Keratinocyte (primary cell): Measurements from ENCODE around the gene ADGRL3. TPM values are rescaled to one million over a fixed set of nuclear protein-coding genes. Genes with fewer than 3 reads are reported as not detected.

ENCODE experiments used
- DNase-seq: peaks from one replicate; pipeline ENCODE4 v3.0.0-alpha.2; 2011; ENCODE audit warnings: low read depth, missing footprints, low spot score
- FAIRE-seq: peaks from 2 replicates; lab custom pipeline; 2011; peaks lifted over from hg19 to GRCh38; lab: Jason Lieb, UNC
- H2AFZ ChIP-seq: 2 replicates; pipeline ENCODE4 v1.6.0; 2012; ENCODE audit warnings: low read length, control low read depth, inconsistent platforms; ENCODE audit not compliant: control insufficient read depth
- H3K27ac ChIP-seq: 2 replicates; pipeline ENCODE4 v1.5.1; 2011; ENCODE audit warnings: low read length; ENCODE audit not compliant: control insufficient read depth, insufficient read depth
- H3K27me3 ChIP-seq: 3 replicates; pipeline ENCODE4 v1.6.0; 2011; ENCODE audit warnings: low read length; ENCODE audit not compliant: control insufficient read depth, insufficient read depth; ENCODE audit errors: extremely low read depth
- H3K36me3 ChIP-seq, 2 experiments: 2 replicates in 1 of 2; 3 replicates in 1 of 2; pipeline ENCODE4 v1.5.1; 2011; ENCODE audit warnings: low read length in 2 of 2, mild to moderate bottlenecking in 1 of 2; ENCODE audit not compliant: control insufficient read depth in 2 of 2, insufficient read depth in 2 of 2; ENCODE audit errors: extremely low read depth in 1 of 2
- H3K4me1 ChIP-seq: 3 replicates; pipeline ENCODE4 v1.5.1; 2011; ENCODE audit warnings: low read length; ENCODE audit not compliant: control insufficient read depth, insufficient read depth; ENCODE audit errors: extremely low read depth
- H3K4me2 ChIP-seq: 3 replicates; pipeline ENCODE4 v1.6.0; 2011; ENCODE audit warnings: low read depth, low read length; ENCODE audit not compliant: control insufficient read depth, insufficient read depth; ENCODE audit errors: extremely low read depth
- H3K4me3 ChIP-seq, 3 experiments: fragments of 200-600 bp in 1 of 3; sonication (generic) in 1 of 3; 2 replicates in 2 of 3; 3 replicates in 1 of 3; pipeline ENCODE4 v1.5.1; 2011 to 2016; ENCODE audit warnings: low read length in 3 of 3, mild to moderate bottlenecking in 3 of 3, control low read depth in 2 of 3, inconsistent platforms in 1 of 3, low read depth in 1 of 3, mixed read lengths in 1 of 3, mixed run types in 1 of 3, moderate library complexity in 1 of 3; ENCODE audit not compliant: control insufficient read depth in 2 of 3, insufficient read depth in 2 of 3; ENCODE audit errors: extremely low read depth in 1 of 3
- H3K79me2 ChIP-seq: 2 replicates; pipeline ENCODE4 v1.6.0; 2012; ENCODE audit warnings: low read length; ENCODE audit not compliant: control insufficient read depth, insufficient read depth
- H3K9ac ChIP-seq: 3 replicates; pipeline ENCODE4 v1.6.0; 2011; ENCODE audit warnings: low read length; ENCODE audit not compliant: control insufficient read depth, insufficient read depth; ENCODE audit errors: extremely low read depth
- H3K9me1 ChIP-seq: 3 replicates; pipeline ENCODE4 v1.6.0; 2011; ENCODE audit warnings: low read length; ENCODE audit not compliant: control insufficient read depth, insufficient read depth; ENCODE audit errors: extremely low read depth
- H3K9me3 ChIP-seq: 2 replicates; pipeline ENCODE4 v1.5.1; 2012; ENCODE audit warnings: low read depth, low read length; ENCODE audit not compliant: control insufficient read depth
- H4K20me1 ChIP-seq: 3 replicates; pipeline ENCODE4 v1.6.0; 2011; ENCODE audit warnings: low read length; ENCODE audit not compliant: control insufficient read depth, insufficient read depth; ENCODE audit errors: extremely low read depth
- EZH2 ChIP-seq: IDR thresholded peaks from one replicate; pipeline ENCODE4 v1.6.1; 2012; ENCODE audit warnings: inconsistent platforms, mild to moderate bottlenecking, low read length, moderate library complexity
- dilution Hi-C: fragments of 300-500 bp; cut with MboI; formaldehyde crosslinking; loops from one replicate; pipeline ENCODE4 v1.7.0; 2020; ENCODE audit warnings: low sequenced_read_pairs; ENCODE audit not compliant: extremely low pct_ligation_motif_present
- polyA plus RNA-seq, 5 experiments: library from polyadenylated mRNA; depleted of rRNA in 3 of 5; stranded (reverse) in 3 of 5; stranded (forward) in 1 of 5; unstranded in 1 of 5; fragments of >200 nt; gene quantifications; 1 replicate in 1 of 5; 2 replicates in 3 of 5; 3 replicates in 1 of 5; pipeline versions ENCODE4 v1.2.1 to v1.2.3, GENCODE V29; 2011 to 2012; ENCODE audit warnings: missing spikeins in 2 of 5, low read depth in 1 of 5, low replicate concordance in 1 of 5
- TF ChIP-seq, protein P1 (sequence below), 3 experiments: IDR thresholded peaks in 1 of 3; conservative IDR thresholded peaks in 1 of 3; optimal IDR thresholded peaks in 1 of 3; 2 replicates in 2 of 3; 3 replicates in 1 of 3; pipeline versions ENCODE3 to v1.5.1; 2011; ENCODE audit warnings: low read length in 3 of 3, mild to moderate bottlenecking in 3 of 3, moderate library complexity in 2 of 3, control low read depth in 1 of 3, inconsistent platforms in 1 of 3; ENCODE audit not compliant: insufficient read depth in 2 of 3; ENCODE audit errors: extremely low read depth in 1 of 3

Gene ADGRL3
- polyA plus RNA-seq, 1 donor (not counting 4 experiments of a cell fraction or from before 2014, with no cell fraction given) = 0.18 TPM

DNA sequence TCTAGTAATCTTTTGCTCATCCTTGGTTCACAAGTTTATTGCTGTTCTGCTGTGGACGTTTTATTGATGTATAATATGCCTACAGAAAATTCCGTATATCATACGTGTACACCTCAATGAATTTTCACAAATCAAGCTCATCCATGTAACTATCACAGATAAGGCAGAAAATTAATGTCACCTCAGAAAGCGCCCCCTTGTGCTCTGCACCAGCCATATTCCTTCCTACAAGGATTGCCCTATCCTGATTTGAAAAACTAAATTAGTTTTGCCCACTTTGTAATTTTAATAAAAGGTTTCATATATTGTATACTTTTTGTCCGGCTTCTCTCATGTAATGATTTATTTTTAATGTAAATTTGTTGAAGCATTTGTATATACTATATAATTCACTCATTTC lies 390.8 kb downstream of the ADGRL3 start:
- H3K4me3 ChIP-seq = no peak overlapping the region
- FAIRE-seq = no peak

DNA sequence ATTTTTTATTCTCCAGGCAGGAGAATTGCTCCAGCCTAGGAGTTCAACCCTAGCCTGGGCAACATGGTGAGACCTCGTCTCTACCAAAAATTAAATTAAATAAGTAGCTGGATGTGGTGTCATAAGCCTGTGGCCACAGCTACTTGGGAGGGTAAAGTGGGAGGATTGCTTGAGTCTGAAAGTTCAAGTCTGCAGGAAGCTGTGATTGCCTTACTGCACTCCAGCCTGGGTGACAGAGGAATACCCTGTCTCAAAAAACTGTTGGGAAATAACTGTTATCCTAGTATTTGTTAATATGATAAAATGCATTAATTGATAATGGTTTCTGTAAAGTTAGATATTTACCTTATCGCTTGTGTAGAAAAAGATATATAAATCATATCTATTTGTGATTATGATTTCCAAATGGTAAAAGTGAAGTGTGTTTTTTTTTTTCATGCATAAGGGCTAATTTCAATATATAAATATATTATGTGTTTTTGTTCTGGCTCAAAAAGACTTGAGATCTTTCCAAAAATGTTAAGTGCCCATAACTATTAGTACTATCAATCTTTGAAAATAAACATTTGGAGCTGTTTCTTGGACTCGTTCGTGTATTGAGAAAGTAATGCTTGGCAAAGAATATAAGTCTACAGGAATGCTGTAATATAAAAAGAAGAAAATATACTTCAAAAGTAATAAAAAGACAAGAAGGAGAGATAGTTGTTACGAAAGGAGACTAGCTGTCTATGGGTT lies 396.6 kb downstream of the ADGRL3 start:
- Histone ChIP-seq H3K4me3 (no peak overlapping the region), H3K36me3 (no peaks in the 10 kb centered on the region), H3K9me3 (no peaks in the 10 kb centered on the region), H2AFZ (no peak overlapping the region), H3K9me1 (no peaks in the 10 kb centered on the region), H3K27me3 (no peaks in the 10 kb centered on the region), H3K9ac (no peak overlapping the region), H3K27ac (no peak overlapping the region), H3K4me2 (no peak overlapping the region), H4K20me1 (no peaks in the 10 kb centered on the region), H3K4me1 (peaks cover 4% of the 10 kb centered on the region), H3K79me2 (no peaks in the 10 kb centered on the region)
- DNase-seq (no peak), FAIRE-seq (no peak)
- dilution Hi-C loops = no loop called here
- TF ChIP-seq, protein P1, sequence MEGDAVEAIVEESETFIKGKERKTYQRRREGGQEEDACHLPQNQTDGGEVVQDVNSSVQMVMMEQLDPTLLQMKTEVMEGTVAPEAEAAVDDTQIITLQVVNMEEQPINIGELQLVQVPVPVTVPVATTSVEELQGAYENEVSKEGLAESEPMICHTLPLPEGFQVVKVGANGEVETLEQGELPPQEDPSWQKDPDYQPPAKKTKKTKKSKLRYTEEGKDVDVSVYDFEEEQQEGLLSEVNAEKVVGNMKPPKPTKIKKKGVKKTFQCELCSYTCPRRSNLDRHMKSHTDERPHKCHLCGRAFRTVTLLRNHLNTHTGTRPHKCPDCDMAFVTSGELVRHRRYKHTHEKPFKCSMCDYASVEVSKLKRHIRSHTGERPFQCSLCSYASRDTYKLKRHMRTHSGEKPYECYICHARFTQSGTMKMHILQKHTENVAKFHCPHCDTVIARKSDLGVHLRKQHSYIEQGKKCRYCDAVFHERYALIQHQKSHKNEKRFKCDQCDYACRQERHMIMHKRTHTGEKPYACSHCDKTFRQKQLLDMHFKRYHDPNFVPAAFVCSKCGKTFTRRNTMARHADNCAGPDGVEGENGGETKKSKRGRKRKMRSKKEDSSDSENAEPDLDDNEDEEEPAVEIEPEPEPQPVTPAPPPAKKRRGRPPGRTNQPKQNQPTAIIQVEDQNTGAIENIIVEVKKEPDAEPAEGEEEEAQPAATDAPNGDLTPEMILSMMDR (optimal IDR thresholded peaks at IDR 0.05 in 1 of 3, IDR thresholded peaks at IDR 0.05 in 1 of 3, conservative IDR thresholded peaks at IDR 0.05 in 1 of 3; ENCODE audit: extremely low read depth in 1 of 3, insufficient read depth in 2 of 3, low read length in 3 of 3) = no peak
- no peak for TF ChIP-seq EZH2

More for the DNA sequence above, 390.8 kb downstream of the ADGRL3 start:
- no peaks in the 10 kb centered on the region for H3K9me1 ChIP-seq
- no peak overlapping the region for H3K27ac ChIP-seq
- dilution Hi-C loops = no loop called here
- no peak for TF ChIP-seq EZH2
- TF ChIP-seq, protein P1 (optimal IDR thresholded peaks at IDR 0.05 in 1 of 3, IDR thresholded peaks at IDR 0.05 in 1 of 3, conservative IDR thresholded peaks at IDR 0.05 in 1 of 3; ENCODE audit: extremely low read depth in 1 of 3, insufficient read depth in 2 of 3, low read length in 3 of 3) = peak in 2 of 3 experiments; percentile 38 to 41
- no peaks in the 10 kb centered on the region for H4K20me1 ChIP-seq
- peaks cover 4% of the 10 kb centered on the region for H3K4me1 ChIP-seq
- no peaks in the 10 kb centered on the region for H3K27me3 ChIP-seq
- no peak overlapping the region for H3K4me2 ChIP-seq
- no peaks in the 10 kb centered on the region for H3K79me2 ChIP-seq
- H3K9ac ChIP-seq = no peak overlapping the region
- no peak for DNase-seq
- no peaks in the 10 kb centered on the region for H3K36me3 ChIP-seq
- H2AFZ ChIP-seq = no peak overlapping the region
- H3K9me3 ChIP-seq = no peaks in the 10 kb centered on the region
